HG03025 (cell line): ENCODE measurements around the gene SLC4A2.
"Not testable (repeated sequence)": the region's sequence is repeated elsewhere in the genome, so short reads cannot be mapped to it uniquely, and the experiment has no call there.

Experiments
- ATAC-seq: cut with Tn5 transposase; IDR thresholded peaks from one replicate; pipeline ENCODE4 v1.9.1; 2021; ENCODE audit warnings: mild to moderate bottlenecking, moderate library complexity; ENCODE audit not compliant: unreplicated experiment, low FRiP score

The SLC4A2 gene

GRCh38 chr7:151043449-151043848 is 15.9 kb upstream of the SLC4A2 start:
- ATAC-seq, result not testable (repeated sequence)

GRCh38 chr7:151043959-151044358 is 15.4 kb upstream of the SLC4A2 start:
- no peak for ATAC-seq

- no peak for ATAC-seq
Observed at GRCh38 chr7:151045262-151045661, 14.1 kb upstream of the SLC4A2 start.

GRCh38 chr7:151045967-151046366 is 13.4 kb upstream of the SLC4A2 start:
- no peak for ATAC-seq

- no peak for ATAC-seq
Observed at GRCh38 chr7:151046603-151047573, 12.5 kb upstream of the SLC4A2 start.

GRCh38 chr7:151047976-151048815 is 11.2 kb upstream of the SLC4A2 start, which contains the start of gene ASIC3:
Gene ASIC3, plus strand, starts transcription at chr7:151048531. Its CDS starts 355 bp downstream, at chr7:151048886.
- ATAC-seq, result no peak

- no peak for ATAC-seq
Observed at GRCh38 chr7:151048911-151049463, 10.4 kb upstream of the SLC4A2 start.

- ATAC-seq, result no peak
Observed at GRCh38 chr7:151051108-151051507, 8.3 kb upstream of the SLC4A2 start.

GRCh38 chr7:151053096-151053495 is 6.3 kb upstream of the SLC4A2 start:
- no peak for ATAC-seq

- no peak for ATAC-seq
Observed at GRCh38 chr7:151053751-151054150, 5.6 kb upstream of the SLC4A2 start.

GRCh38 chr7:151056283-151056665 is 3.1 kb upstream of the SLC4A2 start:
- ATAC-seq, result no peak

GRCh38 chr7:151056666-151057505 is 2.5 kb upstream of the SLC4A2 start:
- ATAC-seq, result no peak

- ATAC-seq, result peak; percentile 5
Observed at GRCh38 chr7:151057506-151057988, 1.8 kb upstream of the SLC4A2 start, which contains the start of gene CDK5. Gene CDK5, minus strand, starts transcription at chr7:151057897. Its CDS starts 49 bp downstream, at chr7:151057848.

- peak; percentile 84 for ATAC-seq
Observed at GRCh38 chr7:151057989-151058780, 1.2 kb upstream of the SLC4A2 start.

- no peak for ATAC-seq
Observed at GRCh38 chr7:151058781-151059366, 515 bp upstream of the SLC4A2 start.

- ATAC-seq, result no peak
Observed at GRCh38 chr7:151060113-151060415, 675 bp downstream of the SLC4A2 start.

GRCh38 chr7:151060416-151061212 is 1.2 kb downstream of the SLC4A2 start:
- ATAC-seq, result no peak
